Measurements from ENCODE around the gene KRT32.

KRT32 gene

GRCh38 chr17:41510251-41511065 lies 43.3 kb upstream of the KRT32 start:
- no peak for ATAC-seq
- TF ChIP-seq ZNF565 (CRISPR knock-in tag; conservative IDR thresholded peaks at IDR 0.05; ENCODE audit: low read depth) (no peak), ZFP3 (CRISPR knock-in tag; IDR thresholded peaks at IDR 0.05) (no peak), ZC3H10 (CRISPR knock-in tag; IDR thresholded peaks at IDR 0.05) (no peak), GLIS3 (CRISPR knock-in tag; IDR thresholded peaks at IDR 0.05) (no peak), TOX (CRISPR knock-in tag; IDR thresholded peaks at IDR 0.05; ENCODE audit: borderline replicate concordance) (no peak), CSDC2 (CRISPR knock-in tag; IDR thresholded peaks at IDR 0.05) (no peak), PPARA (CRISPR knock-in tag; IDR thresholded peaks at IDR 0.05; ENCODE audit: borderline replicate concordance) (no peak), OSR1 (CRISPR knock-in tag; IDR thresholded peaks at IDR 0.05) (no peak), ZFP30 (CRISPR knock-in tag; IDR thresholded peaks at IDR 0.05) (no peak), ZNF70 (CRISPR knock-in tag; IDR thresholded peaks at IDR 0.05) (no peak), ISL1 (CRISPR knock-in tag; IDR thresholded peaks at IDR 0.05) (no peak), SNAI2 (CRISPR knock-in tag; IDR thresholded peaks at IDR 0.05) (no peak), BACH2 (CRISPR knock-in tag; IDR thresholded peaks at IDR 0.05; ENCODE audit: borderline replicate concordance) (no peak), TCF4 (CRISPR knock-in tag; IDR thresholded peaks at IDR 0.05; ENCODE audit: borderline replicate concordance) (no peak)
- TF ChIP-seq, protein P1, sequence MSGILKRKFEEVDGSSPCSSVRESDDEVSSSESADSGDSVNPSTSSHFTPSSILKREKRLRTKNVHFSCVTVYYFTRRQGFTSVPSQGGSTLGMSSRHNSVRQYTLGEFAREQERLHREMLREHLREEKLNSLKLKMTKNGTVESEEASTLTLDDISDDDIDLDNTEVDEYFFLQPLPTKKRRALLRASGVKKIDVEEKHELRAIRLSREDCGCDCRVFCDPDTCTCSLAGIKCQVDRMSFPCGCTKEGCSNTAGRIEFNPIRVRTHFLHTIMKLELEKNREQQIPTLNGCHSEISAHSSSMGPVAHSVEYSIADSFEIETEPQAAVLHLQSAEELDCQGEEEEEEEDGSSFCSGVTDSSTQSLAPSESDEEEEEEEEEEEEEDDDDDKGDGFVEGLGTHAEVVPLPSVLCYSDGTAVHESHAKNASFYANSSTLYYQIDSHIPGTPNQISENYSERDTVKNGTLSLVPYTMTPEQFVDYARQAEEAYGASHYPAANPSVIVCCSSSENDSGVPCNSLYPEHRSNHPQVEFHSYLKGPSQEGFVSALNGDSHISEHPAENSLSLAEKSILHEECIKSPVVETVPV (CRISPR knock-in tag; IDR thresholded peaks at IDR 0.05), result no peak

DNA sequence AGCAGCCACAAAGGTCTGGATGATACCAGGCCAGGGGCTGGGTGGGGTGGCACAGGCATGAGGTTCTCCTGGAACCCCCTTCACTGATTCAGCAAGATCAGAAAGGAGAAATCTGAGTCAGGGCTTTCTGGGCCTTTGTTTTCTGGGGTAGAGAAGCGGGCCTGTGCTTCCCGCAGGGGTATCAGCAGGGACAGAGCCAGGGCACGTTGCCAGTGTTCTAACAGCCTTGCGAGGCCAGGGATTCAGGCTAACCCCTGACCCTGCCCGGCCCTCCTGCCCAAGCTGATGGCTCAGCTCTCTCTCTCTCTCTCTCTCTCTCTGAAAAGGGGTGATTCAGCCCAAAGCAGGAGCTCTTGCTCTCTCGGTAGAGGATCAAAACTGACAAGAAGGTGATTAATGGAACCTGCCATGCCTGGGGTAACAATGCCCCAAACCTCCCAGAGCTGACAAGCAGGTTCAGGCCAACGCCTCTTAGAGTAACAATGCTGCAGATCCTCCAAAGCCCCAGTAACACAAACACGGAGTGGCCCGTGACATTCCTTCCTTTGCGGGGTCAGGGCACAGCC lies 40.2 kb upstream of the KRT32 start:
- TF ChIP-seq CSDC2 (CRISPR knock-in tag; IDR thresholded peaks at IDR 0.05) (no peak), ZNF8 (CRISPR knock-in tag; IDR thresholded peaks at IDR 0.05) (no peak), ISL1 (CRISPR knock-in tag; IDR thresholded peaks at IDR 0.05) (no peak), RARB (CRISPR knock-in tag; IDR thresholded peaks at IDR 0.05) (no peak), GLIS3 (CRISPR knock-in tag; IDR thresholded peaks at IDR 0.05) (no peak), BACH2 (CRISPR knock-in tag; IDR thresholded peaks at IDR 0.05; ENCODE audit: borderline replicate concordance) (no peak), PATZ1 (CRISPR knock-in tag; IDR thresholded peaks at IDR 0.05; ENCODE audit: borderline replicate concordance) (no peak), SNAI2 (CRISPR knock-in tag; IDR thresholded peaks at IDR 0.05) (no peak), TCF4 (CRISPR knock-in tag; IDR thresholded peaks at IDR 0.05; ENCODE audit: borderline replicate concordance) (no peak), OSR1 (CRISPR knock-in tag; IDR thresholded peaks at IDR 0.05) (no peak), ESRRG (CRISPR knock-in tag; IDR thresholded peaks at IDR 0.05) (no peak), ZNF70 (CRISPR knock-in tag; IDR thresholded peaks at IDR 0.05) (no peak), ARNTL (CRISPR knock-in tag; IDR thresholded peaks at IDR 0.05; ENCODE audit: borderline replicate concordance, low read depth) (no peak), ZNF565 (CRISPR knock-in tag; conservative IDR thresholded peaks at IDR 0.05; ENCODE audit: low read depth) (no peak), PPARA (CRISPR knock-in tag; IDR thresholded peaks at IDR 0.05; ENCODE audit: borderline replicate concordance) (no peak)
- TF ChIP-seq, protein P2, sequence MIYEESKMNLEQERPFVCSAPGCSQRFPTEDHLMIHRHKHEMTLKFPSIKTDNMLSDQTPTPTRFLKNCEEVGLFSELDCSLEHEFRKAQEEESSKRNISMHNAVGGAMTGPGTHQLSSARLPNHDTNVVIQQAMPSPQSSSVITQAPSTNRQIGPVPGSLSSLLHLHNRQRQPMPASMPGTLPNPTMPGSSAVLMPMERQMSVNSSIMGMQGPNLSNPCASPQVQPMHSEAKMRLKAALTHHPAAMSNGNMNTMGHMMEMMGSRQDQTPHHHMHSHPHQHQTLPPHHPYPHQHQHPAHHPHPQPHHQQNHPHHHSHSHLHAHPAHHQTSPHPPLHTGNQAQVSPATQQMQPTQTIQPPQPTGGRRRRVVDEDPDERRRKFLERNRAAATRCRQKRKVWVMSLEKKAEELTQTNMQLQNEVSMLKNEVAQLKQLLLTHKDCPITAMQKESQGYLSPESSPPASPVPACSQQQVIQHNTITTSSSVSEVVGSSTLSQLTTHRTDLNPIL (CRISPR knock-in tag; IDR thresholded peaks at IDR 0.05; ENCODE audit: low read depth), result no peak
- no peak for ATAC-seq

GRCh38 chr17:41505809-41506767 lies 38.9 kb upstream of the KRT32 start:
- TF ChIP-seq POU6F1 (CRISPR knock-in tag; IDR thresholded peaks at IDR 0.05; ENCODE audit: borderline replicate concordance, low read depth) (no peak), ZNF565 (CRISPR knock-in tag; conservative IDR thresholded peaks at IDR 0.05; ENCODE audit: low read depth) (no peak), ZNF70 (CRISPR knock-in tag; IDR thresholded peaks at IDR 0.05) (no peak), ZFP3 (CRISPR knock-in tag; IDR thresholded peaks at IDR 0.05) (no peak), PATZ1 (CRISPR knock-in tag; IDR thresholded peaks at IDR 0.05; ENCODE audit: borderline replicate concordance) (no peak), OSR1 (CRISPR knock-in tag; IDR thresholded peaks at IDR 0.05) (no peak), CSDC2 (CRISPR knock-in tag; IDR thresholded peaks at IDR 0.05) (no peak), ISL1 (CRISPR knock-in tag; IDR thresholded peaks at IDR 0.05) (no peak), BACH2 (CRISPR knock-in tag; IDR thresholded peaks at IDR 0.05; ENCODE audit: borderline replicate concordance) (no peak), ESRRG (CRISPR knock-in tag; IDR thresholded peaks at IDR 0.05) (no peak), SNAI2 (CRISPR knock-in tag; IDR thresholded peaks at IDR 0.05) (no peak)
- TF ChIP-seq, protein P1 (CRISPR knock-in tag; IDR thresholded peaks at IDR 0.05), result no peak
- no peak for ATAC-seq

Measured in SK-N-SH treated with all-trans-retinoic acid at 6 μM for 48 hours (cell line).